NCI-H2227 (cell line): ENCODE measurements around the gene REEP2.

ENCODE experiments used
- DNase-seq: peaks from one replicate; lab custom pipeline; 2025; ENCODE audit not compliant: unreplicated experiment; lab: John Stamatoyannopoulos, UW

REEP2 gene

DNA sequence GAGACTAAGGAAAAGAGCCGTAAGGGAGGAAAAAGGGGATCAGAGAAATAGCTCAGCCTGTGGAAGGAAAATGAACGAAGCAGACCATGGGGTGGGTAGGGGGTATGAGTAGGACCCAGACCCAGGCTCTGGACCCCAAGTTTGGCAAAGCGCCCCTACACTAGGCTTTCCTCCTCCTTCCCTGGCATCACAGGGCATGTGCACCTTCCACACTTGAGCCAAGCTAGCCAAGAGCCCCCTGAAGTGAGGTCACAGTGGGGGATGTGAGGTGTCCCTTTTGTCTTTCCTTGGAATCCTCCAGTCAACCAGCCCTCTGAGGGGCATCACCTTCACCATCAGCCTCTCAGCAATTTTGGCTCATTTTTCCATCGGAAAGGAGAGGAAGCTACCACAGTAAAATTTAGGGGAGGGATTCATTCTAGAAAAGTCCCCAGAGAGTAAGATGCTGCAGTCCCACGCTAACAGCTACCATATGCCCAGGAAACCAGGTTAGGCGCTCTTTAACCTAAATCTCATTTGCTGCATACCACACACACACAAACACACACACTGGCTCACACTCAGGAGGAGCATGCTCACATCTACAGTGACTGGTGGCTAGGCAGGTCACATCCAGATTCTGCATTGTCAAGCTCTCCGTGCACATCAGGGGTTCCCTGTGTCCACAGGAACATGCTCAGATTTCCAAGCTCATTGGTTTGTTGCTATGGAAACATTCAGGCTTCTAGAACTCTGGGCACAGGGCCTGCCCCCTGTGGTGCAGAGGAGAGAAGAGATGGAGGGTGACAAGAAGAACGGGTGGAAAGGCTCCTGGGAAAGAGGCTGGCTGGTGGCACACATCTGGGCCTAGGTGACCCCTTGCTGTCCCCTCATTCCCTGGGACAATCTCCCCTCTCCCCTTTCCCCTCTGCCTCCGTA is 9.9 kb downstream of the REEP2 start:
- peak; percentile 76 for DNase-seq

DNA sequence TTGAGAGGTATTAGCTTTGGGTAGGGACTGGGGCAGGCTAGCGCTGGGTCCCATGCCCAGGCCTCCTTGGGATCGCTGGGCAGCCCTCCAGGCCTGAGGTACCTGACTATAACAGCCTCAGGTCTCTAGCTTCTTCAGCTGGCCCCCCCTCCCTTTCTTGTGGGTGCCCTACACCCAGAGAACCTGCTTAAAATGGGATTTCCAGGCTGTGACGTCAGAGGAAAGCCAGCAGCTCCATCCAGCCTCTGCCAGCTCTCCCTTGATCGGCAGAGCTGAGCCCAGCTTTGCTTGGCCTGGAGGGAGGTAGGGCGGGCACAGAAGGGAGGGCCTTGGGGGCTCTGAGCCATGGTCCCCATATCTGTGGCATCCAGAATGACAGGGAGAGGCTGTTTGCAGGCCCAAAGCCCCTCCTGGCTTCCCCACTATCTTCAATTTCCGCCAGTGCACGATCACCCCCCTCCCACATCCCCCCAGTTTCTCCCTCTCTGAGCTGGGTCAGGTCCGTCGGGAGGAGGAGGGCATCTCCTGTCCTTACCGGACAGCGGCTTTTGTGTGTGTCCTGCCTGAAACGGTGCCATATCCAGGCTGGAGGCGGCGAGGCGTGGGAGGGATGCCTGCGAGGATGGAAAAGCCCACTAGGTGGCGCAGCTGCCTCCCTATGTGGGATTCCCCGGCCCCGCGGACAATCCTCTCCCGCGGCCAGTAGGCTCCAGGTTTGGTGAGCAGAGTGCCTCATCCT is 10.8 kb downstream of the REEP2 start:
- DNase-seq, result peak; percentile 86

DNA sequence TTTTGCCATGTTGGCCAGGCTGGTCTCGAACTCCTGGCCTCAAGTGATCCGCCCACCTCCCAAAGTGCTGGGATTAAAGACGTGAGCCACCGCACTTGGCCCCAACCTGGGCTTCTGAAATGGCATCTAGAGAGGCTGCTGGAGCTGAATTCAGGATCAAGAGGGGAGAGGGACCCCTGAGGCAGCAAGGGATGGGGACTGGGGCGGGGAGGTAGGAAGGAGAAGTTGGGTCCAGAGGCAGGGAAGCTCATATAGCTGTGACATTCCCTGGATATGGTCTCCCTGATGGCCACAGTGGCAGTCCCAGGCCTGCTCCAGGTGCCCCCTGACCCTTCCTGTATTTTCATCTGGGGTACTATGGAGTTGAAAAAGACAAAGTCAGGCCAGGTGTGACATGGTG is 12.1 kb downstream of the REEP2 start:
- DNase-seq, result no peak

DNA sequence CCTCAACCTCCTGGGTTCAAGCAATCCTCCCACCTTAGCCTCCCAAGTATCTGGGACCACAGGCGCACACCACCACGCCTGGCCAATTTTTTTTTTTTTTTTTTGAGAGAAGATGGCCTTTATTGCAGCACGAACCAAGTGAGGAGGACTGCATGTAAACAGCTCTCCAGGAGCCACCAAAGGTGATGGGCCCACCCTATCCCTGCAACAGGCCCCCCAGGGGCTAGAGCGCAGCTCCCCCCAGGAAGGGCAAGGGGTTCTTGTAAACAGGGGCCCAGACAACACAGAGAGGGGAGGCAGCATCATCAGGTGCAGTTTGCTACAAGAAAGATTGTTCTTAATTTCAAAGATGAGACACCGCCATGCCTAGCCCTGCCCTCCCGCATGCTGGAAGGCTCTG is 13.9 kb downstream of the REEP2 start:
- DNase-seq, result no peak

DNA sequence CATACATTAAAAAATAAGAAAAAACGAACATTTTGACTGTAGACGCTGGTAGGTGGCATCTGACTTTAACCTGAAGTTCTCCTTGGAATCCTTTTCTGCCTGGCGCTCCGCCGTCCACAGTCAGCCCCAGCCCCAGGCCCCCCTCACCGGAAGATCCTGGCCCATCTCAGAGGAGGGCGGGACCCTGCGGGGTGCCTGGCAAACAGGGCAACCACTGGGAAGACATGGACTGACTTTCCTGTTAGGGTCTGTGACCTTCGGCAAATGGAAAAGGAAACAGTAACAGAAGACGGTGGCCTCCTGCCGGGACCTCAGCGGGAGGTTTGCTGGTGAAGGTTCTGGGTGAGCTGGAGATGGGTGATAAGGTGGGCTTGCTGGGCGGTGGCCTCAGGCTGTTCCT is 14.7 kb downstream of the REEP2 start:
- DNase-seq, result no peak

DNA sequence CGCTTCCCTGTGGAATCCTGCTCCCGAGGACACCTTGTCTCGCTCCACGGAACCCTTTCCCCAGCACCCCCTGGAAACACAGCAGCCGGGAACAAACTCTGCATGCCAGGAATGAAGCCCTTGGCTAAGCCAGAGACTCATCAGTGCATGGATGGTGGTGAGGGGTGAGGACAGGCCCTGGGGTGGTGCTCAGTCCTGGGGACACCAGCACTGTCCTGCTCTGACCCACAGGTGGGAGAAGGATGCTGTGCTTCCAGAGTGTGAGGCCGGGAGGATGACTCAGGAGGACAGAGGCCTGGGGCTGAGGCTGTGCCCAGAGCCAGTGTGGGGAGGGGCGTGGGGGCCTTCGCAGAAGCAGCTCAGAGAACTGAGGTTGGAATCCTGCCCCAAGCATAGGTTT is 15.3 kb downstream of the REEP2 start:
- no peak for DNase-seq

DNA sequence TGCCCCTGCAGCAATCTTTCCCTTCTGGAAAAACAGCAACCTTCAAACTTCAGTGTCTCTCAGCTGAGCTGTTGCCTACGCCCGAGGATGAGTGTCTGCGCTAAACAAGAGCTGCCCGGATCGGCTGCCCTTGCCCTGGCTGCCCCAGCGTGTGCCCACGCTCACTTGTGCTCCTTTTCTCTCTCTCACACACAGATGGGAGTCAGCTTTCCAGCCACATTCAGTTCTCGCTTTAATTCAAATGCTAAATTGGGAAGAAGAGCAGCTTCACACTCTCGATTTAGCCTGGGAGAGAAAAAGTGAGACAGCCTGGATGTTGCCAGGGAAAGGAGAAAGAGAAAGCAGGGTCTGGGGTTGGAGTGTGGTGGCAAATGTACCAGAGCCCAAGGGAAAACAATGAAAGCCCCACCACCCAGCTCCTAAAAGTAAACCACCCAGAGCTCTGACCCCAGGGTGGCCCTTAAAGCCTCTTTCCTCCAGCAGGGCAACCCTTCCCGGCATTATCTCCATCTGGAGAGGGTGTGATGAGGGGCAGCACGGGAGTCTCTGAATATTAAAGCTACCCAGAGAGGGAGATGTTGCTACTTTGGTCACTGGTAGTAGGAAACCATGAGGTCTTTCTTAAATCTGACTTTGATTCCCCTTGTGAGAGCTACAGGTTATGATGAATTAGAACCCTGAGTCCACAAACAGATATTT is 16.5 kb downstream of the REEP2 start:
- DNase-seq, result no peak

DNA sequence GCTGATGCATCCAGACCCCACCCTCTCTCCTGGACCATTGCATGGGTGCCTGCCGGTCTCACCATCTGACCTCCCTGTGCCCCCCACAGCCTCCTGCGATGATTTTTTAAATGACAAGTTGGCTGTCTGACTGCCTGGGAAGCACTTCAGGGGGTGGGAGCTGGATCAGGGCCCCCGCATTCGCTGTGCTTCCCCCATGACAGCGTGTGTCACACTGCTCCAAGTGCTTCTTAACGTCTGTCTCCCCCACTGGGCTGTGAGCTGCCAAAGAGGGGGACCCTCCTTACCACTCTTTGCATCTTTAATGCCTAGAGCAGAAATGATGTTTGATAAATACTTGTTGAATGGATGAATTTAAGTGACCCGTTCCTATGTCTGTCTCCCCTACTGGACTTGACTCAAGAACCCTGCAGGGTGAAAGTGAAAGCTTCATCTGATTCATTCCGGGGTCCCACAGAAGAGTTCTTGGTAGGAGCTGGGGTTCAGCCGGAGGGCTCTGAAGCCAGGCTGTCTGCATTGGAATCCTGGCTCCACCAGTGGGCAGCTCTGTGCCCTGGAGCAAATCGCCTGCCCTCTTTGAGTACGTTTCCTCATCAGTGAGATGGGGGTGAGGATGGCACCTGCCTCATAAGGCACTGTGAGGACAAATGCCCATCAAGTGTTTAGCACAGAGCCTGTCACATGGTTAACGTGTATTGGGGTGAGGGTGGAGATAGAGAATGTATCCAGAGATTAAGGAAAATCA is 18.8 kb downstream of the REEP2 start:
- no peak for DNase-seq

DNA sequence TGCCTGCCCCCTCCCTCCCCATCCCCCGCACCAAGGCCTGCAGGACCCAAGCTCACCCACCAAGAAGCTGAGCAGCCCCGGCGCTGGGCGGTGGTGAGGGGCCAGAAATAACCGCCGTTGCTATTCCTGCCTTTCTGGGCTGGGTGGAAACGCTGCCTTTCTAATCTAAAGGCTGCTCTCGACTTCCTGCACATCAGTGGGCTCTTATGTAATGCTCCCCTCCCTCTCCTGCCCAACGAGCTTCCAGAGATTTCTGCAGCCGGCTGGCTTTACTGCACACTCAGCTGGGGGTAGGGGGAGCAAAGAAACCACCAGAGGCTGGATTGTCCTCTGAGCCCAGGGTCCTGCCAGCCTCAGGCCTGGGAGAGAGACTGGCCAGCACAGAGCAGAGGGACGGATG is 19.5 kb downstream of the REEP2 start:
- no peak for DNase-seq

DNA sequence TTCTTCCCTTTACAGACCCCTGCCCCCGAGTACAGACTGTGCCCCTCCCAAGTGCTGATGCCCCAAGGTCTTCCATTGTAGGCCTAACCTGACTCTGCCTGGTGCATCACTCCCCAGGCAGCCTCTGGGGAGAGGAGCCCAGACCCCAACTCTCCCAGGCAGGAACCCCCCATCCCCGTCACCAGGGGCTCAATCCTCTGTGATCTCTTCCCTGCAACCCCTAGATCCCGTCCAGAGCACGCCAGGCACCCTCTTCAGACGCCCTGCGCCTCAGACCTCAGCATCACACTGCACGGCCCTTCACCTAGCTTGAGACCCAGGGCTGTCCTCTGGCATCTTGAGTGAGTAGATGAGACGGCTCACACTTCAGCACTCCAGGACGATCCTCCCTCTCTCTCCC is 20.0 kb downstream of the REEP2 start:
- DNase-seq, result no peak

DNA sequence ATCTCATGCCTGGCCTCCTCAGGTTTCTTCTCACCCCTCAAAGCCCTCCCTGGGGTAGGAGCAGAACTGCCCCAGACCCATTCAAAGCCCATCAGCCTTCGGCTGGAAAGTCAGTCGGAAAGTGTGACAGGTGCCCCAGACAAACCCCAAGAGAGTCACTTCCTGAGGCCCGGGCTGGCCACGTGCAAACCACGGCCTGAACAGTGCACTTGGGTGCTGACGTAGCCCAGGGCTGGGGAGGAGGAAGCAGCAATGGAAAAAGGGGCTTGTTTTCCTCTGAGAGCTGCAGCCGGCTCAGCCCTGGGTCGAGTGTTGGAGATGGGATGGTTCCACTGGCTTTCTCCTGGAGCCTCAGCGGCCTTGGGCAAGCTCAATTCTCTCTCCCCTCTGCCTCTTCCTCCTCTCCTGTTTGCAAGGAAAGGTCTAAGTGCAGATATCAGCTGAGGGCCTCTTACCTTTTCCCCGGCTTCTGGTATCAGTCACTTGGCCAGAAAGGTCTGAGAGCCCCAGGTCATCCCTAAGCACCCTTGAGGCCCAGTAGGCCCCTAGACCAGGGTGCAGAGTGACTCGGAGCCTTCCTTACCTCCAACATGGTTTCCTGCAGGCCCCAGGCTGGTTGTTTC is 20.6 kb downstream of the REEP2 start:
- DNase-seq, result no peak

DNA sequence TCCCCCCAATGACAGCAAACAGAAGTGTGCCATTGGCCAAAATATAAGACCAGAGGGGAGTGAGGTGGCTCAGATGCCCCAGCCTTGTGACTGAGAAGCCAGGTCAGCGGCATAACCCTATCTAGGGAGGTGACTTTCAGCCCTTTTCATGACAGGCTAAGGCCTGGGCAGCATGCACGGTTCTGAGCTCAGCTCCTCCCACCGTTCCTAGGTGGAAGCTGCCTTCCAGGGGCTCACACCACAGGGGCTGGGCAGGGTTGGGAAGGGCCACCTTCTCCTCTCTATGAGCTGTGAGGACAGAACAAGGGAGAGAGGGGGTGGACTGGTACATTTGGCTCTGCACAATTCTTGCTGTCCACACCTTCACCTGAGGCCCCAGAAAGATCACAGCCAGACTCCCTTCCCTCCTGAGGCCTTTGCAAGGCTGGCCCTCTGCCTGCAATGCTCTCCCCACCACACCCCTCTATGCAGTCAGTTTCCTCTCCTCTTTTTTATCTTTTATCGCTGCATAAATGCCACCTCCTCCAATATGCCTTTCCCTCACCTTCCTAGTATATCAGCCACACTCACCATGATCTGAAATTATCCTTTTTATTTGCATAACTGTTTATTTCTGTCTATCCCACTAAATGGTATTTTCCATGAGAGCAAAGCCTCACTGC is 21.3 kb downstream of the REEP2 start:
- no peak for DNase-seq

DNA sequence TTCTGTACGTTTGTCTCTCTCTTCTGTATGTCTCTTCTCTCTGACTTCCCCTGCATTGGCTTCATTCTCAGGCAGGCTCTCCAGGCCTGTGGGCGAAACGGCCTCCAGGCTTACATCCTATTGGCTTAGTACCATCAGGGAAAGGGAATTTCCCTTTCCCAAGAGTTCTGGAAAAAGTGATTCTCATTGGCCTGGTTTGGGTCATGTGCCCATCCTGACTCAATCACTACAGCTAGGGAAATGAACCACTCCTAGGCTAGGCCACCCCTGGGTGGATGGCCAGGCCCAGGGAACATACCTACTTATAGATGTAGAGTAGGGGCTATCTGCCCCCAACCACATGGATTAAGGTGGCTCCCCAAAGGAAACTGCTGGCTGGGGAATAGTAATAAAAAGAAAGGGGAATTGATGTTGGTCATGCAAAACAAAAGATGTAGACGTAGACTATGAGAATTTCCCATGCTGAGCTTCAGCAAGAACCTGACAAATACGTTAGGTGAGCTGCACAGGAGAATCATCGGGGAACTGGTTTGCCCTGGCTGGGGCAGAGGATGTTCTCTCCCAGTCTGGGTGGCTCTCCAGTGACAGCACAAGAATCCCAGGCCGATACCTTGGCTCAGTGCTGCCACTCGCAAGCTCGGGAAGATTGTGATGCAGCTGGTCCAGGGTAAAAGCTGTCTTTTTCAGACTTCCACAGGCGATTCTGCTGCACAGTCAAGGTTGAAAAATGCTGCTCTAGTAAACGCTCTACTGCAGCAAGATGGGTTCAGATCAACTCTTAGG is 22.7 kb downstream of the REEP2 start:
- no peak for DNase-seq

DNA sequence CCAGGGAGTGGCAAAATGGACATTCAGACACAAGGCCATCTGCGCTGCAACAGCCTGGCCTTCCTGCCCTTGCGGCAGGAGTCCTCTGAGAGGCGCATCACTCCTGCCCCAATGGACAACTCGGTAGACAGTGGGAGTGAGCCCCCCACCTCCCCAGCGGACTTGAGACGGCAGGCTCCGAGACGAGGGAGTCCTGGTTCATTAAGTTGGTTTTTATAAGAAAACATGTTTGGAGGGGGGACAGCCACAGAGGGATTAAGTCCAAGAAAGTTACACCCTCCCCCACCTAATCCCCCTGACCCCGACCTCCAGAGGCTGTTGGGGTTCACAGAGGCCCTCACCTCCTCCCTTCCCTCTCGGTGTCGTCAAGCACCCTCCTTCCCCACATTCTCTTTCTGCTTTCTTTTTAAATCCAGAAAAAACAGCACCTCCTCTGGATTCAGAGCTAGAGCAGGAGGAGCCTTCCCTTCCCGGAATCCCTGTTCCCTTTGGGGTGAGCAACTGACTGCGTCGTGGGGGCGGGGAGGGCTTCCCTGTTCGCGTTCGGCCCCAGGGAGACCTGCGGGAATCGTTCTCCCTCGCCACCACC is 24.7 kb downstream of the REEP2 start:
- DNase-seq, result peak; percentile 40

DNA sequence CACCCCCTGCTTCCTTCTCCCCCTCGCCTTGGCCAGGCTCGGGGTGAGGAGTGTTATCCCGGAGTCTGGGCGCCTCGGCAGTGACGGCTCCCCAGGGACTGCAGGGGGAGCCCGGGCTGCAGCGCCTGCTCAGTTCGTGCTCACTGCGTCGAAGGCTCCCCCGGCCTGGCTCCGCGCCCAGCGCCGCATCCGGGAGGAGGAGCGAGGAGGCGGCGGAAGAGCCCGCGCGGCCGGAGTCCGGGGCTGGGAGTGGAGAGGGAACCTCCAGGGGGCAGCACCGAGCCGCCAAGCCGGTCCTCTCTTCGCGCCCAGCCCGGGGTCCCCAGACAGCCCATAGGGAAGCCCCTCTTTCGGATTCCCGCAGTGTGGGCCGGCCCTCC is 25.1 kb downstream of the REEP2 start:
- peak; percentile 95 for DNase-seq

DNA sequence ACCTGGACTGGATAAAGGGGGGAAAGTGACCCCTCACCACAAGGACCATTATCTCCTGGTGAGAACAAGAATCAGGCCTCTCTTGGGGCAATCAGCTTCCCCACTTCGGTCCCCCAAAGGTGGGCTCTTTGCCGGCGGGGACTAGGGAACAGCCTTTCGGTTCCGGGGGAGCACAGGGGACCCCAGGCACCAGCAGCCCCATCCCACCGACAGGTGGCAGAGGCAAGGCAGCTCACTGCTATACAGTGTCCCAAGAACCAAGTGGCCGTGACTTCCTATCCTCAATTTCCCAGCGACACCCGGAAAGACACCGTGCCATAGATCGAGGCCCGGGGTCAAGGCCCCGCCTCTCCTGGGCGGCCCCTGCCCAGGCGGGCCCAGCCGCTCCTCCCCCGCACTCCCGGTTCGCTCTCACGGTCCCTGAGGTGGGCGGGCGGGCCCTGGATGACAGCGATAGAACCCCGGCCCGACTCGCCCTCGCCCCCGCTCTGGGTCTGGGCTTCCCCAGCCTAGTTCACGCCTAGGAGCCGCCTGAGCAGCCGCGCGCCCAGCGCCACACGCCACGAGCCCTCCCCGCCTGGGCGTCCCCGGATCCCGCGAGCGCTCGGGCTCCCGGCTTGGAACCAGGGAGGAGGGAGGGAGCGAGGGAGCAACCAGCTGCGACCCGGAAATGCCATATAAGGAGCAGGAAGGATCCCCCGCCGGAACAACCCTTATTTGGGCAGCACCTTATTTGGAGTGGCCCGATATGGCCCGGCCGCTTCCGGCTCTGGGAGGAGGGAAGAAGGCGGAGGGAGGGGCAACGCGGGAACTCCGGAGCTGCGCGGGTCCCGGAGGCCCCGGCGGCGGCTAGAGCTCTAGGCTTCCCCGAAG is 25.8 kb downstream of the REEP2 start:
- peak; percentile 97 for DNase-seq

DNA sequence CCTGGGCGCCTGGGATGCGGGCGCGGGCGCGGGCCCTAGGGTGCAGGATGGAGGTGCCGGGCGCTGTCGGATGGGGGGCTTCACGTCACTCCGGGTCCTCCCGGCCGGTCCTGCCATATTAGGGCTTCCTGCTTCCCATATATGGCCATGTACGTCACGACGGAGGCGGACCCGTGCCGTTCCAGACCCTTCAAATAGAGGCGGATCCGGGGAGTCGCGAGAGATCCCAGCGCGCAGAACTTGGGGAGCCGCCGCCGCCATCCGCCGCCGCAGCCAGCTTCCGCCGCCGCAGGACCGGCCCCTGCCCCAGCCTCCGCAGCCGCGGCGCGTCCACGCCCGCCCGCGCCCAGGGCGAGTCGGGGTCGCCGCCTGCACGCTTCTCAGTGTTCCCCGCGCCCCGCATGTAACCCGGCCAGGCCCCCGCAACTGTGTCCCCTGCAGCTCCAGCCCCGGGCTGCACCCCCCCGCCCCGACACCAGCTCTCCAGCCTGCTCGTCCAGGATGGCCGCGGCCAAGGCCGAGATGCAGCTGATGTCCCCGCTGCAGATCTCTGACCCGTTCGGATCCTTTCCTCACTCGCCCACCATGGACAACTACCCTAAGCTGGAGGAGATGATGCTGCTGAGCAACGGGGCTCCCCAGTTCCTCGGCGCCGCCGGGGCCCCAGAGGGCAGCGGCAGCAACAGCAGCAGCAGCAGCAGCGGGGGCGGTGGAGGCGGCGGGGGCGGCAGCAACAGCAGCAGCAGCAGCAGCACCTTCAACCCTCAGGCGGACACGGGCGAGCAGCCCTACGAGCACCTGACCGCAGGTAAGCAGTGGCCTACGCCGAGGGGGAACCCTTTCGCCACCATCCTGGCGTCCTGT is 26.6 kb downstream of the REEP2 start, which contains the start of gene EGR1:
TSS of gene EGR1 (plus strand) at position 219 of the 864 bp plus-strand sequence. CDS start at position 502, 283 bp downstream.
- peak; percentile 90 for DNase-seq
